DMS153 (cell line): Measurements from ENCODE around the gene RPL36.
"Not testable (repeated sequence)": the region's sequence is repeated elsewhere in the genome, so short reads cannot be mapped to it uniquely, and the experiment has no call there.

Experiments
- DNase-seq: peaks from one replicate; lab custom pipeline; 2025; lab: John Stamatoyannopoulos, UW

Gene RPL36

DNA sequence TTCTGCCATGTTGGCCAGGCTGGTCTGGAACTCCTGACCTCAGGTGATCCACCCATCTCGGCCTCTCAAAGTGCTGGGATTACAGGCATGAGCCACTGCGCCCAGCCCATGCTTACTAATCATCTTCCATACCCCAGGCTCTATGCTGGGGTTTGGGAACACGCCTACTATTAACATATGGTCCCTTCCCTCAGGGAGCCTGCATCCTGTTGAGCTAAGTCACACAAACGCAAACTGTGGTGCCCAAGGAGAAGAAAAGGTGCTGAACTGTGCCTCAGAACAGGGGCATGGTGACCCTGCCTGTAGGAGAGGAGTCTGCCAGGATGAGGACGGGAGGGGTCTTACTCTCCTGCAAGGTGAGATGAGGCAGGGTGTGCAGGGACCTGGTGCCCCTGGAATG lies 15.4 kb upstream of the RPL36 start:
- DNase-seq: no peak

GRCh38 chr19:5676105-5676771 lies 13.9 kb upstream of the RPL36 start:
- DNase-seq: no peak

- no peak for DNase-seq
Measured at GRCh38 chr19:5676772-5677105, 13.4 kb upstream of the RPL36 start.

GRCh38 chr19:5677136-5677535 lies 13.0 kb upstream of the RPL36 start:
- no peak for DNase-seq

DNA sequence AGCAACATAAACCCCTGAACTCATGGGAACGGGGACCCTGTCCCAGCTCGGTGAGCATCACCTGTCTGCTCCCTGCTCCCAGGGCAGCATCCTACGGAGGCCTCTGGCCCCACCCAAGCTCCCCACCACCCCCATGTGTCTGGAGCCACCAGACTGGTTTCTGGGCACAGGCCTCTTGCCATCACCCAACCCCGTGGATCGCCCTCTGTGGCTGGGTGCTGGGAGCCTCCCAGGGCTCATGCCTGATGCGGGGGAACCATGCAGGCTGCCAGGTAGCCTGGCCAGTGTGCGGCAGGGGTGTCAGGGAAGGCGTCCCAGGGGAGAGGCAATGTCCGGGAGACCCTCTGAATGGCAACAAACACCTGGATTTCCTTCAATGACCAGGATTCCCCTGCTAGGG lies 12.5 kb upstream of the RPL36 start:
- DNase-seq: no peak

GRCh38 chr19:5678071-5678718 lies 11.9 kb upstream of the RPL36 start:
- DNase-seq: no peak

- no peak for DNase-seq
Measured at GRCh38 chr19:5679289-5680083, 10.6 kb upstream of the RPL36 start.

GRCh38 chr19:5680084-5680436 lies 10.0 kb upstream of the RPL36 start:
- no peak for DNase-seq

DNA sequence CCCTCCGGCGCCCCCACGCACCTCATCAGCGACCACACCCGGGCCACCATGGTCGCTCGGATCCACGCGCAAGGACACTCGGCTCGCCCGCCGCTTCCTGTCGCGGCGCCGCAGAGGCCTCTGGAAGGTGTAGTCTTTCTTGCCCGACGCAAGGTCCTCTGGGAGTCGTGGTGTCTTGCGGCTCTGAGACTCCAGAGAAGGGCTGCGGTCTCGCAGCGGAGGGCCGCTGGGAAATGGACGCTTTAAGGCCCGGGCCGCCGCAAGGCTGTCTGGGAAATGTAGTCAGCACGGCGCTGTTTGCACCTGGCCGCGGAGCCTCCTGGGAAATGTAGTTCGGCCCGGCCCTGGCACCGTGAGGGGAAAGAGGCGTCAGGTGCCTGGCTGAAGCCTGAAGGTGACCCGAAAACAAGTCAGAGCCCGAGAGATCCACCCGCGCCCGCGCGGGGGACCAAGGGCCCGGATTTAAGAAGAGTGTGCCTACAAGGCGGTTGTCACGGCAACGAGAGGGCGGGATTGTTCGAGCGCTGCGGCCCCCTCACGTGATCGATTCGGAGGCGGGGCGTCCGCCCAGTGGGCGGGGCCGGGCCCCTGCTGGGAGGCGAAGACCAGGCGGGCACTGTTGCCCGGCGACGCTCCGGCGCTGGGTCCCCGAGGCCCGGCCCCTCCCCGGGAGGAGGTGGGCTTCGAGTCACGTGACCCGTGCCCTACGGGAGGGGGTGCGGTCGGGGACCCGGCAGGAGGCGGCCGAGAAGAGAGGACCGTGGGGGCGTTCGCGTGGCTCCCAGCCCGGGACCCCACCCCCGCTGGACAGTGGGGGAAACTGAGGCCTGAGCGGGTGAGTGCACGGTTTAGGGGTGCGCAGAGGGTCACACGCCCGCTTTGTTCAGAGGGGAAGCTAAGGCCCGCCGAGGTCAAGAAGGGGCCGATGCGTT lies 9.4 kb upstream of the RPL36 start, which contains the start of the genes HSD11B1L and MICOS13:
HSD11B1L (plus strand) TSS at position 591 of the 932 bp plus-strand sequence. CDS start 3,806 bp downstream, outside the sequence.
MICOS13 (minus strand) TSS at position 80 of the 932 bp plus-strand sequence; CDS start at position 50, 30 bp downstream.
- peak; percentile 98 for DNase-seq

DNA sequence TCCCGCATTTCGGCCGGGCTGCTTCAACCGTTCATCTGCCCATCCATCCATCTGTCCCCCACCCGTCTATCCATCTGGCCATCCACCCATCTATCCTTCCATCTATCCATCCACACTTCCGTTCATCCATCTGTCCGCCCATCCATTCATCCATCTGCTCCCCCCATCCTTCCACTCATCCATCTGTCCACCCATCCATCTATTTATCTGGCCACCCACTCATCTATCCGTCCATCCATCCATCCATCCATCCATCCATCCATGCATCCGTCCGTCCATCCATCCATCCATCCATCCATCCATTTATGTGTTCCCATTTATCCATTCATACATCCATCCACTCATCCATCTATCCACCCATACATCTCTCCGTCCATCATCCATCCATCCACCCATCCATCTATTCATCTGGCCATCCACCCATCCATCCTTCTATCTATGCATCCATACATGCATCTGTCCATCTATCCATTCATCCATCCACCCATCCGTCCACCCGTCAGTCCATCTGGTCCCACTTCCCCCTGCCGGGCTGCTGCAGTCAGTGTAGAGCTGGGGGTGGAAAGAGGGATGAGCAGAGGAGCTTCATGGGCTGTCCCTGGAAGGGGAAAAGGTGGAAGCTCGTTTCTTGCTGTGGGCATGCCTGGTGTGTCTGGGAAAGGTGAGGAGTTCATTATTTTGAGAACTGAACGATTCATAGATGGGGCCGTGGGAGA lies 8.5 kb upstream of the RPL36 start:
- DNase-seq: no peak

- DNase-seq: no peak
Measured at GRCh38 chr19:5682107-5682482, 8.0 kb upstream of the RPL36 start.

DNA sequence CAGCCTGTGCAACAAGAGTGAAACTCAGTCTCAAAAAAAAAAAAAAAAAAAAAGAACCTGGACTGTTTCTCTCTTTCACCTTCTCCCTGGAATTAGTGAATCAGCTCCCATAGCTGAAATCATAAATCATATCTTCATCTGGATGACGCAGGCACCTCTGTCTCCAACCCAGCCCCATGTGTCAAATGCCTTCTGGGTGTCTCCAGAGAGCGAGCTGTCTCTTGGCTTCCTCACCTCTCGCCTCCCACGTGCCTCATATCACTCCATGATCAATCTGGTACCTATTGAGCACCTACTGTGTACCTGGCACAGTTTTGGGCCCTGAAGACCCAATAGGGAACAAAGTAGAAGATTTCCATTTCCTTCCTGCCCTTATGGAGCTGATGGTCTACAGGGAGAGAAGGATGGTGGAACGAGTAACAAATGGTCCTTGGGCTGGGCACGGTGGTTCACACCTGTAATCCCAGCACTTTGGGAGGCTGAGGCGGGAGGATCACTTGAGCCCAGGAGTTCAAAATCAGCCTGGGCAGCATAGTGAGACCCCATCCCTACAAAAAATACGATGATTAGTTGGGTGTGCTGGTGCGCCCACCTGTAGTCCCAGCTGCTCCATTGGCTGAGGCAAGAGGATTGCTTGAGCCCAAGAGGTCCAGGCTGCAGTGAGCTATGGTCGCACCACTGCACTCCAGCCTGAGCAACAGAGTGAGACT lies 6.8 kb upstream of the RPL36 start:
- no peak for DNase-seq

DNA sequence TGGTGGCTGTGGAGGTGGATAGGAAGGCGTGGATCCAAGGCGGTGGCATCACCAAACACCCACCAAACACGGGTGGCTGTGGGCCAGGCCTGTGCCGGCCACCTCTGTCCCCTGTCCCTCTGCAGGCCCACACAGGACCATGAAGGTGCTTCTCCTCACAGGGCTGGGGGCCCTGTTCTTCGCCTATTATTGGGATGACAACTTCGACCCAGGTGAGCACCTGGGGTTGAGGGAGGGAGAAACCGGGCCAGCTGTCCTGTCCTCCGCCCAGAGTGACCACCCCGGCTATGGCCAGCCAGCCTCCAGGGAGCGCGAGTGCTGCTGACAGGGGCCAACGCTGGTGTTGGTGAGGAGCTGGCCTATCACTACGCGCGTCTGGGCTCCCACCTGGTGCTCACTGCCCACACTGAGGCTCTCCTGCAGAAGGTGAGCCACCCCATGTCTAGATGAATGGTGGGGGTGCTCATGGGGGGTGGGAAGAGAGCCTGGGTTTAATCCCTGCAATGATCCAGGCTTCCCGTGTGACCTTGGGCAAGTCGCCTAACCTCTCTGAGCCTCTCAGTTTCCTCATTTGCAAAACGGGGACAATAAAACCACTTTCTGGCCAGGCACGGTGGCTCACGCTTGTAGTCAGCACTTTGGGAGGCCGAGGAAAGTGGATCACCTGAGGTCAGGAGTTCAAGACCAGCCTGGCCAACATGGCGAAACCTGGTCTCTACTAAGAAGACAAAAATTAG lies 5.2 kb upstream of the RPL36 start:
- DNase-seq: no peak

DNA sequence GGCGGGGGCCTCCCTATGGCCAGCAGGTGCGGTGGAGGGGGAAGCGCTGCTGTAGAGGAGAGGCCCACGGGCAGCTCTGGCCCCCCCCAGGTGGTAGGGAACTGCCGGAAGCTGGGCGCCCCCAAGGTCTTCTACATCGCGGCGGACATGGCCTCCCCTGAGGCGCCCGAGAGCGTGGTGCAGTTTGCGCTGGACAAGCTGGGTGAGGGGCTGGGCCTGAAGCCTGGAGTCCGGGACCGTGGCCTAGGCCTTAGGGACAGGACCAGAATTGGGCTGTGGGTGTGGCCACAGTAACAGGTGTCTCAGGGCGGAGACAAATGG lies 3.8 kb upstream of the RPL36 start:
- DNase-seq: no peak

DNA sequence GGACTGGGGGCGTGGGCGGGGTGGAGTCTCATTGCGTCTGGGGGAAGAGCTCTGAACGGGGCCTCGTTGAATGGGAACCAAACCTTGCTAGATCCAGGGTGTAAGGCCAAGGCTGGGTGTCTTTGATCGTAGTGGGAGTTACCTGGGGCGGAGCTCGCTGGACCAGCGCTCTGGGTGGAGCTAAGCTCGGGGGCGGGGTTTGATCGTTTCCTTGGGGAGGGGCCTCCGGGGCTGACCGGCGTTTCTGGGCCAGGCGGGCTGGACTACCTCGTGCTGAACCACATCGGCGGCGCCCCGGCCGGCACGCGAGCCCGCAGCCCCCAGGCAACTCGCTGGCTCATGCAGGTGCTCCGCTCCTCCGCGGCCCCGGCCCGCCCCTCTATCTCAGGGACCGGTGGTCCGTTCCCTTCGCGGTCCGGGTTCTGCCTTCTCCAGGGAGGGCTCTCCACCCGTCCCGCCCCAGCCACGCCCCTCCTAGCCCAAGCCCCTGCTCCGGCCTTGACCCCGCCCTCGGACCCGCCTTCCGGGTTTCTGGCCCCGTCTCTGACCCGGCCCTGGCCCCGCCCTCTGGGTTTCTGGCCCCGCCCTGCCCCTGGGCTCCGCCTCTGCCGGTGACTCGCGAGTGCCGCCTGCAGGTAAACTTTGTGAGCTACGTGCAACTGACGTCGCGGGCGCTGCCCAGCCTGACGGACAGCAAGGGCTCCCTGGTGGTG lies 3.3 kb upstream of the RPL36 start:
- DNase-seq: peak; percentile 85

- no peak for DNase-seq
Measured at GRCh38 chr19:5687360-5688198, 2.5 kb upstream of the RPL36 start.

DNA sequence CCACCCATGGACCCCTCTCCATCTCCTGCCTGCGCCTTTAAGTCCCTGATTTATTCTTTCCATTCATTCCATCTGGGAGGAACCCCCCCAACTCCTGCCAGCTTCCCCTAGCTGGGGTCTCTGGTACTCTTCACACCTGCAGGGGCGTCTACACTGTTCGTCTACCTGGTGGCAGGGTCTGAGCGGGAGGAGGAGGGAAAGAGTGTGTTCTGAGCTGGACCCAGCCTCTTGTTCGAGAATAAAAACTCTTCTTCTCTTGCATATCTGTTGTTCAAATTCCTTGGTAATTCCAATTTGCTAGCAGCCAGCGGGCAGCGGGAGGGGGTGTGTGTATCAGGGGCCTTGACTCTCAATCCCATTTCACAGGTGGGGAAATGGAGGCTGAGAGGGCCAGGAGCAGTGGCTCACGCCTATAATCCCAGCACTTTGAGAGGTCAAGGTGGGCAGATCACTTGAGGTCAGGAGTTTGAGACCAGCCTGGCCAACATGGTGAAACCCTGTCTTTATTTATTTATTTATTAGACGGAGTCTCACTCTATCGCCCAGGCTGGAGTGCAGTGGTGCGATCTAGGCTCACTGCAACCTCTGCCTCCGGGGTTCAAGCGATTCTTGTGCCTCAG lies 1.7 kb upstream of the RPL36 start:
- DNase-seq: not testable (repeated sequence)
